ENCODE measurements around the gene LIN37.

The LIN37 gene

DNA sequence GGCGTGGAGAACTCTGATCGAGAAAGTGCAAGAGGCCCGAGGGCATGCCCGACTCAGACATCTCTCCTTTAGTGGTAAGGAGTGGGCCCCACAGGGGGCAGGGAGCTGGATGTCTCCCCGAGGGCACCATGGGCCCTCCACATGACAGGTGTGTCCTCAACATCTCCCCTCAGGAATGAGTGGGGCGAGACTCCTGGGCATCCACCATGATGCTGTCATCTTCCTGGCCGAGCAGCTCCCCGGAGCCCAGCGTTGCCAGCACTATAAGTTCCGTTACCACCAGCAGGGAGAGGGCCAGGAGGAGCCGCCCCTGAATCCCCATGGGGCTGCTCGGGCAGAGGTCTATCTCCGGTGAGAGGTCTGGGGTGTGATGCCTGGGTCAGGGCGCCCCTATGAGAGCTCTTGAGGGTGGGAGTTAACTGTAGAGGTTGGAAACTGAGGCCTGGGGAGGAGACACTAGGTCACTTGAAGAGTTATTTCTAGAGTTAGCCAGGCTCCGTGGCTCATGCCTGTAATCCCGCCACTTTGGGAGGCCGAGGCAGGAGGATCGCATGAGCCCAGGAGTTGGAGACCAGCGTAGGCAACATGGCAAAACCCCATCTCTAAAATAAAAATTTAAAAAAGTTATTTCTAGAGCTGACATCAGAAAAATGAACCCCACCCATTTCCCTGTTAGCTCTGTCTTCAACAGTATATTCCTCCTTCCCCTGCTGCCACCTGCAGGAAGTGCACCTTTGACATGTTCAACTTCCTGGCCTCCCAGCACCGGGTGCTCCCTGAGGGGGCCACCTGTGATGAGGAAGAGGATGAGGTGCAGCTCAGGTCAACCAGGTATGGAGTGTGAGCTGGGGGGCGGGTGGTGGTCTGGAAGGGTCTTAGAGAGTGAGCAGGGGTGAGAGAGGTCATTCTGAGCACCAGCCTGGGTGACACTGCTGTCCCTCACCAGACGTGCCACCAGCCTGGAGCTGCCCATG, 11.2 kb upstream of the LIN37 start:
- no peak for DNase-seq

DNA sequence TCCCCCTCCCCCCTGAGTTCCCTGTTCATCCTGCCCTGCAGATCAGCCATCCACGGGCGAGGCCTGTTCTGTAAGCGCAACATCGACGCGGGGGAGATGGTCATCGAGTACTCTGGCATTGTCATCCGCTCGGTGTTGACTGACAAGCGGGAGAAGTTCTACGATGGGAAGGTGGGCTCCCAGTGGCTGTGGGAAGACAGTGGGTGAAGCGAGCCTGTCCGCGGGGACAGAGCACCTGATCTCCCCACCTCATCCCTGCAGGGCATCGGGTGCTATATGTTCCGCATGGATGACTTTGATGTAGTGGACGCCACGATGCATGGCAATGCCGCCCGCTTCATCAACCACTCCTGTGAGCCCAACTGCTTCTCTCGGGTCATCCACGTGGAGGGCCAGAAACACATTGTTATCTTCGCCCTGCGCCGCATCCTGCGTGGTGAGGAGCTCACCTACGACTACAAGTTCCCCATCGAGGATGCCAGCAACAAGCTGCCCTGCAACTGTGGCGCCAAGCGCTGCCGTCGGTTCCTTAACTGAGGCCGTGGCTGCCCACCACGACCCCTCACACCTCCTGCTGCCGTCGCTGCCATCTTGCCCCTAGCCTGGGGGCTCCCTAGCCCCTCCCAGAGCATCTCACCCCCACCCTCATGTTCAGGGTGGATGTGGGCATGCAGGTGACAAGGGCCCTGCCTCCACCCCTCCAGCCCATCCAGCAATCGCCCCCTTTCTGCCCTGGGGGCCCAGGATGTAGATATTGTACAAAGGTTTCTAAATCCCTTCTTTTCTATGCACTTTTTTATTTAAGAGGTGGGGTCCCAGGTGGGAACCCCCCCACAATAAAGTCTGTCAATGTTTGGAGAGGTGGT, 10.1 kb upstream of the LIN37 start:
- DNase-seq, result no peak

DNA sequence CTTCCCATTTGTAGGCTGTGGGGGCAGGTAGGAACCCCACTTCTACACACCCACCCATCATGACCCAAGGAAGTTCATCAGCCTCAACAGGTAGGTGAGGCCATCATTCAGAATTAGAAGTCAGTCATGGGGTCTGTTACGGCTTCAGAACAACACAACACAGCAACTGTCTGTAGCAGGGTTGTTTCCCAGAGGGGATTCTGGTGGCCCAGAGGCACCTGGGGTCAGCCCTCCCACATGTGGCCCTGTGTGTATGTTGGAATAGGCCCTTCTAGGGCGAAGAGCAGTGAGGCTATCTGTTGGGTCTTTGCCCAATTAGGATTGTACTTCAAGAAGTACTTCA, 9.5 kb upstream of the LIN37 start:
- DNase-seq, result no peak

DNA sequence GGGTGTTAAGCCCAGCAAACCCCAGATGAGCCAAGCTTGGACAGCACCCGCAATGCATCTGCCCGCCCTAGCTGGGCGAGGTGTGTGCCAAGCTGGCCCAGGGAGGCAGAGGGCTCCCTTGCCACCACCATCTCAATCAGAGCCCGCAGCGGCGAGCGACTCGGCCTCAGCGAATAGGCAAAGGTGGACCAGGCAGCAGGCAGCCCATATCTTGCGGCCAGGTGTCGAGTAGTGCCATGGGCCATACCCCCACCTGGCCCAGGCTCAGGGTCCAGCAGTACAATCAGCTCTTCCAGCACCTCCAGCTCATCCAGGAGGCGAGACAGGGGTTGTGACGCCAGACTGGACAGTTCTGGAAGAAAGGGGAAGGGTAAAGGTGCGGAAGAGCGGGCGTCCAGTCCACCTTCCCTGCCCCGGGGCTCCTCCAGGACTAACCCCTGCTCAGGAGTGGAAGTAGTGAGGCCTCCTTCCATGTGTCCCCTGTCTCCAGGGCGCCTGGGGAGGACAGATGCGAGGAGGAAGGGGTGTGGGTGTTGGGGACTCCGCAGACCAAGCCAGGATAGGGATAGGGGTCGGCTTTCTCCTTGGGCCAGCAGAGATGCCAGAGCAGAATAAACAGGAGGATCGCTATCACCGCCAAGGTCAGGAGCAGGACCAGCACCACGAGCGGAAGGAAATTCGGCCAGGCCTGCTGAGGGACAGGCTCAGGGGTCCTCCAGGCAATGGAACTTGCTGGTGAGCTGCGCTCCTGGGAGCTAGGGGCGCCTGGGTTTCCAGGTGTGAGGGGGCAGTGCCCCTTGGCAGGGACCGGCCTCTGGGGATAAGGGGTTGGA, 8.9 kb upstream of the LIN37 start:
- peak; percentile 45 for DNase-seq

DNA sequence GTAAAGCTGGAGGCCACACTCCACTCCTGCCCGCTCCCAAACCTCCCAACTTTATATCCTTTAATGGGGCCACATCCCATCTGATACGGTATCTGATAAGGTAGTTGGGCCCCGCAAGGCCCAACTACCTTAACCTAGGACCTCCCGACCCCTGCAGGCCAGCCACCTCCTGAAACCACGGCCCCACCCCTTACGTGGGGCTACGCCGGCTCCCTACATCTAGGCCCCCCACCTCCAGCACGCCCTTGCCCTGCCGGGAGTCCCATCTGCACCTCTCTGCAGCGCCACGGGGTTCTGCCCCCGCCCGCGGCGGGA, 8.3 kb upstream of the LIN37 start:
- DNase-seq, result no peak

DNA sequence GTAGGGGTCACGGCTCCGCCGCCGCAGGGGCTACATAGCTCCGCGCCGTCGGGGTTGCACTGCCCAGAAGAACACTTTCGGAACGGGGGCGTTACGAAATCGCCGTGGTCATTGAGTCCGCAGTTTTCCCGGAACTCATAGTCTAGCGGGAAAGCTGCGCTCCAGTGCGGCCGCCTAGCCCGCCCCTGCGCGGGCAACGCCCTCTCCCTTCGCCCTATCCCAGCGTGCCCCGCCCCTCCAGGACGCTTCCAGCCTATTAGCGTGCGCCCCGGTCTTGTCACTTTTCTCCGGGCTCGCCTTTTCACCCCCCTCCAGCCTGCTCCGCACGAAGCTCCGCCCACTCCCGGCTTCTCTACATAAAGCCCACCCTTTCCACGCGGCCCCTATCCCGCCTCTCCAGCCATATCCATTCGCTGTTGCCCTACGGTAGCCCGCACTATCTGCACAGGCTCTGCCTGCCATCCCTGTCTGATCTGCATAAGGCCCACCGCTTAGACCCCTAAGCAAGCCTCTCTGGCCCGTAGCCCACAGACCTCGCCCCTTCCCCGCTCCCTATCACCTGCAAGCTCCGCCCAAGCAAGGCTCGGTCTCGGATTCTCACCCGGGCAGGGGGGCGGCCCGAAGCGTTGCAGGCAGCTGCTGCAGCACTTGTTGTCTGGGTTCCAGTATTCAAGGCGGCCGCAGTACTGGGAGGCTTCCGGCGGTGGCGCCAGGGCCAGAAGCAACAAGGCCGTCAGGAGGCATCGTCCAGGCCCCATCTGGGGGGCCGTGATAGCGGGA, 7.8 kb upstream of the LIN37 start:
- DNase-seq, result peak; percentile 100

DNA sequence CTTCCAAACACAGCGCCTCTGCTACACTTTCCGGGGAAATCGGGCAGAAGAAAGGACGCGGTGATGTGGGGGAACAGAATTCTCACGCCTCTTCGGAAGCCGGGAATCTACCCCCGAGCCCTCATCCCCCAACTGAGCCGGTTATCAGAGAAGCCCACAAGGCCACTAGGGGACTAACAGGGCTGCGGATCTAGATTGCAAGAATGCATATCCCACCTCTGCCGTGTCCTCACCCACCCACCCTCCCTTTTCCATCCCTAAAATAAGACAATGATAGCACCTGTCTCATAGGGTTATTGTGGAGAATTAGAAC, 7.2 kb upstream of the LIN37 start:
- no peak for DNase-seq

DNA sequence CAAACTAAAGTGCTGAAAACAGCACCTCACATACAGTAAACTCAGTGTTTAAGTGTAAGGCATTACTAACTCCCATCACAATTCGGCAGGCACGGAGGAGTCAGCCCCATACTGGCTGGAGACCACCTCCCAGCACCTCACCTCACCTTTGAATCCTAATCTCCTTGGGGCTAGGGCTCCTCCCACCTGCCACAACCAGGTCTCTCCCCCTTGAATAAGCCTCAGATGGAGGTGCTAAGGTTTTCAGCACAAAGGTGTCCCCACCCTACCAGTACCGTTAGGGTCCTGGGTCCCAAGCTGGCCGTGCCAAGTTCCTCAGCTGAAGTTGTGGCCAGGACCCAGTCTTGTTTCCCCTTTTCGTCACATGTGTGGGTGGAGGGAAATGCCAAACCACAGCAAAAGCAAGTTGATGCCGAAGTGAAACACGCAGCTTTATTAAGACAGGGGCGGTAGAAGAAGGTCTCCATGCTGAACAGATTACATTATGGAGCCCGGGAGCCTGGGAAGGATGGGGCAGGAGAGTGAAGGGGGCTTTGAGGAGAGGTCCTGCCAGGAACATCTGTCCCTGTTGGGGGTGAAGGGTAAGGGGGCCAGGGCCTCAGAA, 6.2 kb upstream of the LIN37 start, which contains the start of gene IGFLR1:
Gene IGFLR1, minus strand, starts transcription at position 332 of the 604 bp plus-strand sequence. CDS start 1,272 bp downstream, outside the sequence.
- DNase-seq, result no peak

DNA sequence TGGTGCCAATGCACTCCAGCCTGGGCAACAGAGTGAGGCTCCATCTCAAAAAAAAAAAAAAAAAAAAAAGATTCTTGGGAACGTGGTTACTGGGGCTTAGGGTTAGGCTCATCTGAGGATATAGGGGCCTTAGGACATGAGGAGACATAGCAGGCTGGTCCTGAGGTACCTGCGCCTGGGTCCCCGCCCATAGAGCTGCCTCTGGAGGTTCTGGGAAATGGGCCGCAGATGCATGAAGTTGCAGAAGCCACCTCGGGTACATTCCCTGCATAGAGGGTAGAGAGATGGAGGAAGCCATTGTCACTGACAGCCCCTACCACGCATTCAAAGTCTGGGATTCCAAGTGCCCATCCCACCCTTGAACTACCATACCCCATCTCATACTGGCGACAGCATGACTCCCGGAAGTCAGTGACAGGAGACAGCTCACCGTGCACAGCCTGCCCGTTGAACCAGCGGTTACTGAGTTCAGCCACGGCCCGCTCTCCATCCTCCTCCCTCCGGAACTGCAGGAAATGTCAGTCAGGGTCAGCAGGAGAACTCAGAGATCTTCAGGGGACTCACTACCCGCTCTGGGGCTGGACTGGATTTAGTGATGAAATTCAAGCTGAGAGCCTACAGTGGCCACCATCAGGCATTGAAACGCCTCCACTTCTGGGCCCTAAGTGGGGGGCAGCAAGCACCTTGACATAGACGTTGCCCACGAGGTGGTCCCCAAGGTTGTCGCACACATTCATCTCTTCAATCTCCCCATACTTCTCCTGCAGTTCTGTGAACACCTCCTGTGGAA, 4.5 kb upstream of the LIN37 start:
- DNase-seq, result no peak

DNA sequence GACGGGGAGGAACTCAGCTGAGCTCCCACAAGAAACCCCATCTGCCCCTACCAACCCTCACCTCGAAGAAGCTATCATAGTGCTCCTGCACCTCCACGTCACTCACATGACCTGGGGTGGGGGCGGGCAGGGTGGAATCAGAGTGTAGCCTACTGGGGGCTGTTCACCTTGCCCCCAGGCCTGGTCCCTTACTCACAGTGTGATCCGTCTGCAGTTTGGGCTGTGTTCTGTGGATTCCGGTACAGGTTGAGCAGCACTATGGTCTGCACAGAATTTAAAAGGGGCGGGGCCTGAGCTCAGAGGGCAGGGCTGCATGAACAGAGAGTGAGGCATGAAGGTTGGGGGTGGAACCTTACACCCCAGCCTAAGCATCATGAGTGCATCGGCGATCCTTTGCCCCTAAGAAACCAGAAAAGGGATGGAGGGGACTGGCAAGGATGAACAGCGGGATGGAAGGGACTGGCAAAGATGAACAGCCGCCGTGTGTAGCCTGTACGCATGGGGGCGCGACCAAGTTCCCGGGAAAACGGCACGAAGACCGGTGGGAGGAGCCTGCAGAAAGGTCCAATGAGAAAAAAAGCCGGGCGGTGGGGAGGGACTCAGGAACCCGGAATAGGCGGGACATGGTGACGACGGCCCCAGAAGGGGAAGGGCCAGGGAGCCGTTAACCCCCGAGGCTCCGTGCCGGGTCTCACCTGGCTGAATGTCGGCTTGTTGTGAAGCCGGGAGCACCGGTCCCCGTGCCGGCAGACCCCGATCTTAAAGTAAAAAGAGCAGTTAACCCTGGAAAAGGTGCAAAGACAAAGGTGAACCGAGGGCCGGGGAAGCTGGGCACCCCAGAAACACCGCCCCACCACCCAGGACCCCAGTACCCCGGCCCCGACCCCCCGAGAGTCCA, 3.7 kb upstream of the LIN37 start:
- peak; percentile 100 for DNase-seq

DNA sequence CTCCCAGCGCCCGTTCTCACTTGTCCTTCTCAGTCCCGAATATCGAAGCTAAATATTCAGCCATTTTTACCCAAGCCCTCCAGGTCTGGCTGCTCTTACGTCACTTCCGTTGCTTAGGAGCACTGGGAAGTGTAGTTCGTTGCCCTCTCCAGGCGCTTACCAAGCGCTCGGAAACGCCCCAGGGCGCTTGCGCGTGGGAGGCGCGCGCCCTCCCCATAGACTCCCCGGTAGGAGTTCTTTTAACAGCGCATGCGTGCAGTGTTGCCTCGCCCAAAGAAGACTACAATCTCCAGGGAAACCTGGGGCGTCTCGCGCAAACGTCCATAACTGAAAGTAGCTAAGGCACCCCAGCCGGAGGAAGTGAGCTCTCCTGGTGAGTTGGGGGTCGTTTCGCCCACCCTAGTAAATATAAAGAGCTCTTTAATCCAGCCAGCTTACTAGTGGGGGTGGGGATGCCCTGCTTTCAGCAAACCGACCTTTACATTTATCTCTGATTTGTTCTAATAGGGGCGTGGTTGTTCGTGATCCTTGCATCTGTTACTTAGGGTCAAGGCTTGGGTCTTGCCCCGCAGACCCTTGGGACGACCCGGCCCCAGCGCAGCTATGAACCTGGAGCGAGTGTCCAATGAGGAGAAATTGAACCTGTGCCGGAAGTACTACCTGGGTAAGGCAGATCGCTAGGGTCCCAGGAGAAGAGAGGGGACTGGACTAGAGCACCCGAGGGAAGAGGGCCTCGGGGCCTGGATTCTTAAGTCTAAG, 2.9 kb upstream of the LIN37 start, which contains the start of the genes PSENEN and U2AF1L4:
Gene PSENEN, plus strand, starts transcription at position 324 of the 759 bp plus-strand sequence. Its CDS starts 280 bp downstream, at position 604.
Gene U2AF1L4, minus strand, starts transcription at position 91 of the 759 bp plus-strand sequence. Its CDS starts 27 bp downstream, at position 64.
- peak; percentile 100 for DNase-seq

DNA sequence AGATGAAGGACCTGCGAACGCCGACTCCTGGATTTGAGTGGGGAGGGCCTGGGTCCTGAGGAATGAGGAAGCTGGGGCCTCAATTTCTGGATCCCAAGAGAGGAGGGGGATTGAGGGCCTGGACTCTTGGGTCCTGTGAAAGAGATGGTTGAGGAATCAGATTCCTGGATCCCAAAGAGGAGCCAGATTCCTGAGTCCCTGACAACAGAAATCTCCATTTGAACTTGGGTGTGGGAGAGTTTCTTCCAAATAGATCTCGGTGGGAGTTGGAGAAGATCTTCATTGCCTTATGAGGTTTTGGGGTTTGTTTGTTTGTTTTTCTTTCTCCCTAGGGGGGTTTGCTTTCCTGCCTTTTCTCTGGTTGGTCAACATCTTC, 2.3 kb upstream of the LIN37 start:
- no peak for DNase-seq

DNA sequence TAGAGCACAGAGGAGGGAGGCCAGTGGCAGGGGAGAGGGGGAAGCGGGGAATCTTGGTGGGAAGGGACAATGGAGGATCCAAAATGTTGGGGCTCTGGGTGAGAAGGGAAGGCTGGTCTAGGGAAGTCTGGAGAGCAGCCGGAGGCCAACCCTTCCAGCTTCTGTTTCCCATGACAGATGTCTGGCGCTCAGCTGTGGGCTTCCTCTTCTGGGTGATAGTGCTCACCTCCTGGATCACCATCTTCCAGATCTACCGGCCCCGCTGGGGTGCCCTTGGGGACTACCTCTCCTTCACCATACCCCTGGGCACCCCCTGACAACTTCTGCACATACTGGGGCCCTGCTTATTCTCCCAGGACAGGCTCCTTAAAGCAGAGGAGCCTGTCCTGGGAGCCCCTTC, 1.8 kb upstream of the LIN37 start:
- DNase-seq, result no peak

DNA sequence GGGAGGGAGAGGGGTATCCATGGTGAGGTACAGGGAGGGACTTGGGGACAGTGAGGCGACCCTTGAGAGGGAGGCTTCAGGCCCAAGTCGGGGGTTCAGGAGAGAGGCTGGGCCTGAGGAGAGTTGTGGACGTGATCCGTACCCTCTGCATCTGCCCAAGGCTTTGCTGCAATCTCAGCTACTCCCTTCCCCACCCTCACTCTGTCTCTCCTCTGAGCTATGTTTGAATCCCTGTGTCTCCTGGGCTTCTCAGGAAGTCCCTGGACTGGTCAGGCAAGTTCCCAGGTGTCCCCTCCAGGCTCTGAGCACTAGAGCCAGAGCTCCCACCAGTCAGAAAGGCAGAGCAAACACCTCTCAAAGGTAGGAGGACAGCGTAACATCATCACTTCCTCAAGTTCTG, 1.8 kb downstream of the LIN37 start:
- DNase-seq, result no peak

DNA sequence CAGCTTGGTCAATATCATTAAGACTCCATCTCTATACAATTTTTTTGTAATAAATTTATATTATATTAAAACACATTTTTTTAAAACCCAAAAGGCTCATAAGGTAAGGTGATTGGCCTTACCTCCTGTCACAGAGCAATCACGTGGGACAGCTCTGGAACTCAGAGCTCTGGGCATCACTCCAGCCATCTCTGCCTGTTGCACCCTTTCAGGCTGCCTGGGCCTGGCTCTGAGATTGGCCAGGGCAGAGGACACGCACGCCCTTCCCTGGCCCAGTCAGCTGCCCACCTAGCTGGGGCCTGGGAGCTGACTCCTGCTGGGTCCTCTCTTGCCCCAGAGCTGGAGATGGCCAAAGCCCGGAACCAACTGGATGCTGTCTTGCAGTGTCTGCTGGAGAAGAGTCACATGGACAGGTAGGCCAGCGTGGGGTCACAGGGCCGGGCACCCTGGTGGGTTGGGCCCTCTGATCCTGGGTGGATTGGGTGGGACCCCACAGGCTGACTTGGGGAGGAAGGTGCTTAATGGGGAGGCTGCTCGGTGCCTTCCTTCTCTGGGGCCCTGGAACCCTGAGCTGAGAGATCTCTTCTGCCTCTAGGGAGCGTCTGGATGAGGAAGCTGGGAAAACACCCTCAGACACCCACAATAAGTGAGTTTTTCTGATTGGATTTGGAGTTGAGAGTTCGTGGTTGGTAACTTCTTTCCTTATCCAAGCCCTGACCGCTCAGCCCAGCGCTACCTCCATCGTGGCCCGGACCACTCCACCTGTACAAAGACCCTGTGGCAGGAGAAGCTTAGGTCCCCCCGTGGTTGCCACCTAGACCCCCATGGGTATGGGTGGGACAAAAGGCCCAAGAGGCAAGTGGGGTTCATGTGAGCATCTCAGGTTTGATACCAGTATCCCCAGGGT, 3.7 kb downstream of the LIN37 start:
- DNase-seq, result no peak

DNA sequence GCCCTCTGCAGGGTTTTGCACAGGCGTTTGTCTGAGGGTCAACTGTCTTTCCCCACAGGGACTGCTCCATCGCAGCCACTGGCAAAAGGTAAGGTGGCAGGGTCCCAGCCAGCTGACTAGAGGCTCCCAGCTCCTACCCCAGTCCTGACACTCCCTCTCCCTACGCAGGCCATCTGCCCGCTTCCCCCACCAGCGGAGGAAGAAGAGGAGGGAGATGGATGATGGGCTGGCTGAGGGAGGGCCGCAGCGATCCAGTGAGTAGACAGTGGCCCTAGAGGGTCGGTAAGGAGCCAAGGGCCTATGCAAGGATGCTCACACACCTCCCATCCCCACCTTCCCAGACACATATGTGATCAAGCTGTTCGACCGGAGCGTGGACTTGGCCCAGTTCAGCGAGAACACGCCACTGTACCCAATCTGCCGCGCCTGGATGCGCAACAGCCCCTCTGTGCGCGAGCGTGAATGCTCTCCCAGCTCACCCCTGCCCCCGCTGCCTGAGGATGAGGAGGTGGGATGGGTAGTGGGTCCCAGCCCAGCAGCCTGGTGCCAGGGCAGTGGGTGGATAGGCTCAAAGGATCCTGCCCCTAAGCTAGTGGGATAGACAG, 4.5 kb downstream of the LIN37 start:
- DNase-seq, result no peak

DNA sequence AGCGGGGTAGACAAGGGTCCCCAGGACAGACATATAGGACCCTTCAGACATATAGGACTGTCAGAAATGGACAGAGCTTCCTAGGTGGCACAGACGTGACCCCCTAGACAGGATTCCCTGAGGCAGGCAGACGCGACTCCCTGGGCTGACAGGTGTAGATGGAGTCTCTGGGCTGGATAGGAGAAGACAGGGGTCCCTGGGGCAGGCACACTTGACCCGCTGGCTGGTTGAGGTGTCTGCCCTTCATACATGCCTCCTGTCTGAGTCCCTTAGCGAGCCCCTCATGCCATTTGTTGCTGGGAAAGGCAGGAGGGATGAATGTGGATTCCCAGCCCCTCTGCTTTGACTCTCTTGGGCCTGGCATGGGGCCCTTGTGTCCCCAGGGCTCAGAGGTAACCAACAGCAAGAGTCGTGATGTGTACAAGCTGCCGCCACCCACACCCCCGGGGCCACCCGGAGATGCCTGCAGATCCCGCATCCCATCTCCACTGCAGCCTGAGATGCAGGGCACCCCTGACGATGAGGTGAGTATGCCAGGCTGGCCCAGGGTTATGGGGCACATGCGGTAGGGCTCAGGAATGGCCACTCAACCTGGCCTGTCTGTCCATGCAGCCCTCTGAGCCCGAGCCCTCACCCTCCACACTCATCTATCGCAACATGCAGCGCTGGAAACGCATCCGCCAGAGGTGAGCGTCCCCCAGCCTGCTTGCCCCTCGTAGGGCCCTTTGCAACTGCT, 5.4 kb downstream of the LIN37 start:
- DNase-seq, result no peak
